K562 (cell line): ENCODE results near the gene TAF11. TPM values are rescaled to one million over a fixed set of nuclear protein-coding genes. Genes with fewer than 3 reads are reported as not detected.
A peak's percentile ranks its signal among the peaks of the same experiment; 100 is the strongest.

Source experiments
- ATAC-seq: fragments of 200-7000 bp; cut with Tn5 transposase; 3 replicates; pipeline ENCODE4 v1.9.1; 2020; ENCODE audit warnings: moderate library complexity
- BruUV-seq: library from RNA; stranded (reverse); fragments of 400-500 nt; replicated peaks from 2 replicates; lab custom pipeline; 2021; lab: Mats Ljungman, UMichigan
- CTCF ChIA-PET: fragments of 300-600 bp; formaldehyde crosslinking; extraction: SDS; loops from one replicate; lab custom pipeline; 2021; ENCODE audit warnings: low intra/inter-chr PET ratio; lab: Yijun Ruan, JAX
- POLR2A ChIA-PET: fragments of 300-600, 350-650 bp; sonication (Branson Sonifier 250); formaldehyde crosslinking; extraction: SDS; loops from one replicate; lab custom pipeline; 2021; ENCODE audit warnings: antibody characterized with exemption, inconsistent platforms; lab: Yijun Ruan, JAX
- DNase-seq, 4 experiments: peaks; one replicate each; pipeline versions ENCODE4 v3.0.0 to v3.0.0-alpha.2; 2011 to 2018; ENCODE audit warnings: low spot score in 3 of 4, mixed read lengths in 3 of 4; ENCODE audit errors: extremely low read depth in 1 of 4
- FAIRE-seq: peaks from 2 replicates; lab custom pipeline; 2011; peaks lifted over from hg19 to GRCh38; lab: Jason Lieb, UNC
- H2AFZ ChIP-seq: 2 replicates; pipeline ENCODE4 v1.6.0; 2011; ENCODE audit warnings: low read depth, low read length, control low read depth, inconsistent platforms
- H3K27ac ChIP-seq: fragments of 200-600 bp; 3 replicates; pipeline ENCODE4 v1.8.0; 2011; ENCODE audit warnings: low read depth, mild to moderate bottlenecking, control low read depth, inconsistent platforms, low read length, moderate library complexity, mixed read lengths; ENCODE audit errors: extremely low read depth
- H3K27me3 ChIP-seq, 2 experiments: fragments of 300-600 bp in 1 of 2; 2 replicates in 1 of 2; 3 replicates in 1 of 2; pipeline versions ENCODE4 v1.6.0 to v1.8.0; 2011; ENCODE audit warnings: inconsistent platforms in 2 of 2, low read length in 2 of 2, mild to moderate bottlenecking in 1 of 2, mixed read lengths in 1 of 2, moderate library complexity in 1 of 2; ENCODE audit not compliant: control insufficient read depth in 2 of 2, insufficient read depth in 2 of 2
- H3K36me3 ChIP-seq: fragments of 300-600 bp; 3 replicates; pipeline ENCODE4 v1.8.0; 2011; ENCODE audit warnings: mild to moderate bottlenecking, low read length, inconsistent platforms; ENCODE audit not compliant: control insufficient read depth, insufficient read depth
- H3K4me1 ChIP-seq, 2 experiments: fragments of 200-600 bp in 1 of 2; replicated peaks in 1 of 2; 2 replicates in 1 of 2; 3 replicates in 1 of 2; pipeline versions ENCODE4 v1.5.1 to v1.8.0; 2011; ENCODE audit warnings: inconsistent platforms in 2 of 2, low read length in 2 of 2, mild to moderate bottlenecking in 1 of 2, mixed read lengths in 1 of 2, moderate library complexity in 1 of 2; ENCODE audit not compliant: control insufficient read depth in 2 of 2, insufficient read depth in 2 of 2
- H3K4me2 ChIP-seq: 2 replicates; pipeline ENCODE4 v1.6.1; 2011; ENCODE audit warnings: low read length, control low read depth, inconsistent platforms, mixed read lengths; ENCODE audit not compliant: insufficient read depth
- H3K4me3 ChIP-seq: fragments of 200-600 bp; sonication (generic), shearing (Covaris generic); 2 replicates; pipeline ENCODE4 v1.5.1; 2016; ENCODE audit warnings: control low read depth, inconsistent platforms
- H3K79me2 ChIP-seq: fragments of 200-600 bp; 3 replicates; pipeline ENCODE4 v1.8.0; 2011; ENCODE audit warnings: low read length, inconsistent platforms; ENCODE audit not compliant: control insufficient read depth, insufficient read depth
- H3K9ac ChIP-seq, 2 experiments: 2 replicates each; pipeline versions ENCODE4 v1.6.0 to v1.6.1; 2011; ENCODE audit warnings: low read depth in 2 of 2, low read length in 2 of 2, control low read depth in 1 of 2, inconsistent platforms in 1 of 2, mild to moderate bottlenecking in 1 of 2, mixed read lengths in 1 of 2; ENCODE audit not compliant: insufficient read depth in 1 of 2
- H3K9me1 ChIP-seq: one replicate; pipeline ENCODE4 v1.6.0; 2011; ENCODE audit warnings: inconsistent platforms, mild to moderate bottlenecking, low read length, moderate library complexity; ENCODE audit not compliant: control insufficient read depth, insufficient read depth
- H3K9me3 ChIP-seq: replicated peaks from 2 replicates; pipeline ENCODE4 v1.5.1; 2011; ENCODE audit warnings: low read depth, low read length, inconsistent platforms; ENCODE audit not compliant: control insufficient read depth, insufficient read depth
- H4K20me1 ChIP-seq: replicated peaks from 2 replicates; pipeline ENCODE4 v1.6.1; 2011; ENCODE audit warnings: low read length, inconsistent platforms, mixed read lengths; ENCODE audit not compliant: control insufficient read depth, insufficient read depth
- CEBPB ChIP-seq: fragments of 450-650 bp; IDR thresholded peaks from 2 replicates; pipeline ENCODE4 v1.6.1; 2016; ENCODE audit warnings: missing genetic modification characterization, missing compliant biosample characterization
- CEBPG ChIP-seq, 3 experiments: fragments of 200-800 bp in 1 of 3; sonication (Bioruptor generic) in 1 of 3; sonication (generic) in 1 of 3; formaldehyde crosslinking in 1 of 3; IDR thresholded peaks in 2 of 3; conservative IDR thresholded peaks in 1 of 3; 2 replicates each; pipeline versions ENCODE4 v1.6.1 to v1.8.0; 2016 to 2022; ENCODE audit warnings: missing compliant biosample characterization in 2 of 3, missing genetic modification characterization in 2 of 3, mild to moderate bottlenecking in 1 of 3, missing genetic modification reagents in 1 of 3
- HNRNPUL1 ChIP-seq: fragments of 200-400 bp; formaldehyde crosslinking; IDR thresholded peaks from 2 replicates; pipeline ENCODE4 v1.6.1; 2017; ENCODE audit warnings: low read length
- JUND ChIP-seq, 2 experiments: IDR thresholded peaks; 2 replicates in 1 of 2; 3 replicates in 1 of 2; pipeline ENCODE4 v1.6.1; 2011; ENCODE audit warnings: borderline replicate concordance in 2 of 2, low read depth in 2 of 2, low read length in 2 of 2, improper control_type of control experiment in 1 of 2, missing biosample characterization in 1 of 2, missing genetic modification characterization in 1 of 2, missing genetic modification reagents in 1 of 2
- WGBS: fragments of 100-300 bp; shearing (Covaris generic); methylation state at CpG from one replicate; pipeline ENCODE4 v1.1.6; 2016; ENCODE audit warnings: low coverage, mixed read lengths; ENCODE audit not compliant: insufficient coverage; ENCODE audit errors: missing lambda C conversion rate; 5-methylcytosine and 5-hydroxymethylcytosine counted together
- in situ Hi-C: fragments of 300-500 bp; cut with MboI; formaldehyde crosslinking; loops from 4 replicates; pipeline ENCODE4 v1.15.0; 2018; ENCODE audit warnings: inconsistent platforms, mixed read lengths
- intact Hi-C: fragments of 100-400 bp; cut with micrococcal nuclease; formaldehyde crosslinking; loops from 2 replicates; pipeline ENCODE4 v1.14.2; 2022
- polyA plus RNA-seq, 8 experiments: library from polyadenylated mRNA; depleted of rRNA in 4 of 8; stranded (reverse) in 5 of 8; unstranded in 3 of 8; fragments of >200 nt; fragmentation: Nextera tagmentation in 2 of 8; fragmentation: Illumina TruSeq in 1 of 8; extraction: Ambion mirVana in 2 of 8; extraction: Trizol in 1 of 8; gene quantifications; 2 replicates each; pipeline versions ENCODE4 v1.2.1 to v1.2.3, GENCODE V29; 2011 to 2014; ENCODE audit warnings: inconsistent platforms in 1 of 8, missing spikeins in 1 of 8
- total RNA-seq, 7 experiments: library from RNA; depleted of rRNA in 6 of 7; stranded (reverse); fragments of >200 nt in 6 of 7; fragmentation: Illumina TruSeq in 2 of 7; extraction: Trizol in 2 of 7; gene quantifications; 2 replicates each; pipeline versions ENCODE4 v1.2.1 to v1.2.3, GENCODE V29; 2011 to 2021; ENCODE audit warnings: low replicate concordance in 1 of 7

The TAF11 gene
- total and polyA plus RNA-seq, 9 of the 15 experiments (the other 6 are each of a cell fraction or from before 2014, with no cell fraction given), result 40.9 to 91.9 (median 71.9) TPM

GRCh38 chr6:34911822-34912221, 24.0 kb upstream of the TAF11 start:
- TF ChIP-seq HNRNPUL1 (no peak), CEBPG (CRISPR knock-in tag; IDR thresholded peaks at IDR 0.05) (no peak), CEBPG (tag; conservative IDR thresholded peaks at IDR 0.05 in 1 of 2, IDR thresholded peaks at IDR 0.05 in 1 of 2) (peak; percentile 24 to 29; a peak in 1 of 4 replicates), CEBPB (tag) (peak; percentile 69), JUND (IDR thresholded peaks at IDR 0.05; ENCODE audit: borderline replicate concordance, low read depth, low read length) (no peak), JUND (tag; IDR thresholded peaks at IDR 0.05; ENCODE audit: borderline replicate concordance, low read depth, low read length) (no peak)
- H3K4me3 ChIP-seq, result no peak overlapping the region

More at GRCh38 chr6:34911822-34912221, 24.0 kb upstream of the TAF11 start:
- POLR2A ChIA-PET, result interaction anchor here (1.2 to 1.3 kb wide), 2 partner anchors 23 to 38 kb away, joined by 4 read pairs; no protein-coding TSS in a partner anchor
- Histone ChIP-seq H3K4me1 (peaks cover 0 to 3% of the 10 kb centered on the region in 2 experiments; a peak in 3 of 5 replicates), H3K9ac (no peak overlapping the region), H3K9me1 (no peaks in the 10 kb centered on the region), H3K27ac (no peak overlapping the region), H4K20me1 (no peaks in the 10 kb centered on the region; the same call in 1 of the 2 replicates), H3K9me3 (no peaks in the 10 kb centered on the region), H2AFZ (no peak overlapping the region), H3K27me3 (no peaks in the 10 kb centered on the region), H3K79me2 (peaks cover 3% of the 10 kb centered on the region; the same call in 1 of the 3 replicates), H3K4me2 (no peak overlapping the region), H3K36me3 (no peaks in the 10 kb centered on the region)
- 66% methylated on average over 5 of the region's 5 CpGs for WGBS
- in situ Hi-C loops (no loop called here), intact Hi-C loops (no loop called here)
- ATAC-seq, result no peak
- FAIRE-seq, result no peak
- CTCF ChIA-PET, result no interaction called here
- no TSS peak for BruUV-seq
- DNase-seq, result no peak
